ENCODE data around the gene GPR32.
"Not testable (repeated sequence)": the region's sequence is repeated elsewhere in the genome, so short reads cannot be mapped to it uniquely, and the experiment has no call there.

GPR32 gene

DNA sequence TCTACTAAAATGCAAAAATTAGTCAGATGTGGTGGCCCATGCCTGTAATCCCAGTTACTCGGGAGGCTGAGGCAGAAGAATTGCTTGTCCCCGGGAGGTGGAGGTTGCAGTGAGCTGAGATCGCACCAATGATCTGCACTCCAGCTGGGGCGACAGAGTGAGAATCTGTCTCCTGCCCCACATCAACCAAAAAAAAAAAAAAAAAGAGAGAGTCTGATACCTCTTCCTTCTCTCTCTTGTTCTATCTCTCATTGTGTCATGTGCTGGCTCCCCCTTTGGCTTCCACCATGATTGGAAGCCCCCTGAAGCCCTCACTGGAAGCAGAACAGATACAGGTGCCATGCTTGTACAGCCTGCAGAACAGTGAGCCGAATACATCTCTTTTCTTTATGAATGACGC is 26.7 kb upstream of the GPR32 start:
- DNase-seq, result no peak
- in situ Hi-C loops (cut with HindIII; ENCODE audit: low pct_ligation_motif_present, low pct_unique_long_range_greater_than_20kb, low sequenced_read_pairs), result no loop called here

DNA sequence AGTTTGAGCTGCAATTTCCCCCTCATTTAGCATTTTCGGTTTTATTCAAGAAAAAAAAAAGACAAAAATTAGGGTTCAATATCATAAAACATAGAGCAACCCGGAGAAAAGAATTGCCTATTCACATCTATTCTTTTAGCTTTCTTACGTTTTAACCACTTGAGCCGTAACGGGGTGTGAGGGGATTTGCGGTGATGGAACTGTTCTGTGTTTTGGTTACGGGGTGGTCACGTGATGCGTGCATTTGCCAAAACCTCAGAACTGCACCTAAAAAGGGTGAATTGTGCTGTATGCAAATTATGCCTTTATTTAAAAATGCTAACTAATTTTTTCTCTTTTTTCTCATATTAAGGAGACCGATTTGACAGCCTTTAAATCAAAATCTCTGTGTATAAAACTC is 25.0 kb upstream of the GPR32 start:
- no peak for DNase-seq
- in situ Hi-C loops (cut with HindIII; ENCODE audit: low pct_ligation_motif_present, low pct_unique_long_range_greater_than_20kb, low sequenced_read_pairs), result no loop called here

DNA sequence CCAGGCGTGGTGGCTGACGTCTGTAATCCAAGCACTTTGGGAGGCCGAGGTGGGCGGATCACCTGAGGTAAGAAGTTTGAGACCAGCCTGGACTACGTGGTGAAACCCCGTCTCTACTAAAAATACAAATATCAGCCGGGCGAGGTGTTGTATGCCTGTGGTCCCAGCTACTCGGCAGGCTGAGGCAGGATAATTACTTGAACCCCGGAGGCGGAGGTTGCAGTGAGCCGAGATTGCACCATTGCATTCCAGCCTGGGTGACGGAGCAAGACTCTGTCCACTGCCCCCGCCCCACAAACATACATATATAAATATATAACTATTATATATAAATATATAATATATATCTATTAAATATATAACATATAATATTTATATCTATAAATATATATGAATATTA is 23.1 kb upstream of the GPR32 start:
- in situ Hi-C loops (cut with HindIII; ENCODE audit: low pct_ligation_motif_present, low pct_unique_long_range_greater_than_20kb, low sequenced_read_pairs); DNase-seq: not testable (repeated sequence)

DNA sequence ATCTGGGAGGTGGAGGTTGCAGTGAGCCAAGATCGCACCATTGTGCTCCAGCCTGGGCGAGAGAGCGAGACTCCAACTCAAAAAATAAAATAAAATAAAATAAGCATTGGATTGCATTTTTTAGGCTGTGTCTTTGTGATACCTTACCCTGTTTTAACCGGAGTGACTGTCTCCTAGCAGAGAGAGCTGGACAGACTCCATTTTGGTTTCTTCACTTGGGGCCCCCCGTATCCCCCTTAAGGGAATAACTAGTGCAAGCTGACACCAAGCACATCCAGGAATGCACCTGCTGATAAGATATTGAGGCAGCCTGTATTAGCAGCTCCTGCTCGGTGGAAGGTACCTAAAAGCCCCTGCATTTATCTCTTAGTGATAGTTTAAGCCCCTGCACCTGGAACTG is 20.8 kb upstream of the GPR32 start:
- no peak for DNase-seq
- in situ Hi-C loops (cut with HindIII; ENCODE audit: low pct_ligation_motif_present, low pct_unique_long_range_greater_than_20kb, low sequenced_read_pairs), result no loop called here

DNA sequence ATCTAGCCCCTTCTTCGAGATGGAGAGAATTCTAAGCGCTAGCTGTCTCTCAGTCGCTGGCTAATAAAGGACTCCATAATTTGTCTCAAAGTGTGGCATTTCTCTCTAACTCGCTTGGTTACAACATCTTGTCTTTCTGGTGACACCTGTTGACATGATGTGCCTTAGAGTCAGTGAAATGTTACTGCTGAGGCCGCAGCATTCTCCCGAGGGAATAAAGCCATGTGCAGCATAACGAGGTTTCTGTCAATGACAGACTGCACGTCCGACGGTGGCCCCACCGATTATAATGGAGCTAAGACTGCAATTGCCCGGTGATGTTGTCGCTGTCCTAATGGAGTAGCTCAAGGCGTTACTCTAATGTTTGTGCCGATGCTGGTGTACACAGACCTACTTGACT is 20.3 kb upstream of the GPR32 start:
- no peak for DNase-seq
- in situ Hi-C loops (cut with HindIII; ENCODE audit: low pct_ligation_motif_present, low pct_unique_long_range_greater_than_20kb, low sequenced_read_pairs), result no loop called here

DNA sequence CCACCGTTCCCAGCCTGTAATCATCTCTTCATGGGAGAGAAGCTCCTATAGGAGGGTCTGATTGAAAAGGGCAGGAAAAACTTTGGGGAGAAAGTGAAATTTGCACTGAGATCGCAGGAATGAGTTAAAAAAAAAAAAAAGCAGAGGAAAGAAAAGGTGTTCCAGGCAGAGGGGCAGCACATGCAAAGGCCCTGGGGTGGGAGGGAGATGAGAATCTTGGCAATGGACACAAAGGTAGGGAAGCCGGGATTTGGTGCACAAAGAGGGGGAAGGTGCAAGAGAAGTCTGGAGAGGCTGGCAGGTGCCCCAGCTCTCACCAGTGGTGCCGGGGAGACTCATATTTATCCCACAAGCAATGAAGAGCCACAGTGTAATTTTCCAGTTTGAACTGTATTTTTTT is 16.4 kb upstream of the GPR32 start:
- in situ Hi-C loops (cut with HindIII; ENCODE audit: low pct_ligation_motif_present, low pct_unique_long_range_greater_than_20kb, low sequenced_read_pairs), result no loop called here
- DNase-seq, result no peak

DNA sequence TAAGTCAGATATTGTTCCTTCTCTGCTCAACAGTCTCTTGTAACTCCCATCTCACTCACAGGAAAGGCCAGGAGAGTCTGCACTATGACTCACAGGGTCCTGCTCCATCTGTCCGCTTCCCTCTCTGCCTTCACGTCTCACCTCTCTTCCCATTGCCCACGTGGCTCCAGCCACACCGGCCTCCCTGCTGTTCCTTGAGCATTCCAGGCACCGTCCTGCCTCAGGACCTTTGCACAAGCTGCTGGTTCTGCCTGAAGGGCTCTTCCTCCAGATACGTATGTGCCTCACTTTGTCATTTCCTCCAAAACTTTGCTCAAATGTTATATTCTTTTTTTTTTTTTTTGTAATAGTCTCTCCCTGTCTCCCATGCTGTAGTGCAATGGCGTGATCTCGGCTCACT is 14.0 kb upstream of the GPR32 start:
- not testable (repeated sequence) for DNase-seq

DNA sequence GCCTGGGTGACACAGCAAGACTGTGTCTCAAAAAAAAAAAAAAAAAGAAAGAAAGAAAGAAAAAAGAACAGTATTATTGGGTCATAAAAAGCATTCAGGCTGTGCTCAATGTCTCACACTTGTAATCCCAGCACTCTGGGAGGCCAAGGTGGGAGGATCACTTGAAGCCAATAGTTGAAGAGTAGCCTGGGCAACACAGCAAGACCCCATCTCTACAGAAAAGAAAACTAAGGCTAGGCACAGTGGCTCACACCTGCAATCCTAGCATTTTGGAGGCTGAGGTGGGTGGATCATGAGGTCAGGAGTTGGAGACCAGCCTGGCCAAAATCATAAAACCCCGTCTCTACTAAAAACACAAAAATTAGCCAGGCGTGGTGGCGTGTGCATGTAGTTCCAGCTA is 12.6 kb upstream of the GPR32 start:
- in situ Hi-C loops (cut with HindIII; ENCODE audit: low pct_ligation_motif_present, low pct_unique_long_range_greater_than_20kb, low sequenced_read_pairs); DNase-seq: not testable (repeated sequence)

More for the DNA sequence above, 14.0 kb upstream of the GPR32 start:
- in situ Hi-C loops (cut with HindIII; ENCODE audit: low pct_ligation_motif_present, low pct_unique_long_range_greater_than_20kb, low sequenced_read_pairs), result not testable (repeated sequence)

DNA sequence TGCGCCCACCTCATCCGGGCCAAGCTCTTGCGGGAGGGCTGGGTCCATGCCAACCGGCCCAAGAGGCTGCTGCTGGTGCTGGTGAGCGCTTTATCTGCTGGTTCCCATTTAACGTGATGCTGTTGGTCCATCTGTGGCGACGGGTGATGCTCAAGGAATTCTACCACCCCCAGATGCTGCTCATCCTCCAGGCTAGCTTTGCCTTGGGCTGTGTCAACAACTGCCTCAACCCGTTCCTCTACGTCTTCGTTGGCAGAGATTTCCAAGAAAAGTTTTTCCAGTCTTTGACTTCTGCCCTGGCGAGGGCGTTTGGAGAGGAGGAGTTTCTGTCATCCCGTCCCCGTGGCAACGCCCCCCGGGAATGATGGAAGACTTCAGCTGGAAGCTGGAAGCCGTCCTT is 11.2 kb upstream of the GPR32 start:
- in situ Hi-C loops (cut with HindIII; ENCODE audit: low pct_ligation_motif_present, low pct_unique_long_range_greater_than_20kb, low sequenced_read_pairs); DNase-seq: not testable (repeated sequence)

DNA sequence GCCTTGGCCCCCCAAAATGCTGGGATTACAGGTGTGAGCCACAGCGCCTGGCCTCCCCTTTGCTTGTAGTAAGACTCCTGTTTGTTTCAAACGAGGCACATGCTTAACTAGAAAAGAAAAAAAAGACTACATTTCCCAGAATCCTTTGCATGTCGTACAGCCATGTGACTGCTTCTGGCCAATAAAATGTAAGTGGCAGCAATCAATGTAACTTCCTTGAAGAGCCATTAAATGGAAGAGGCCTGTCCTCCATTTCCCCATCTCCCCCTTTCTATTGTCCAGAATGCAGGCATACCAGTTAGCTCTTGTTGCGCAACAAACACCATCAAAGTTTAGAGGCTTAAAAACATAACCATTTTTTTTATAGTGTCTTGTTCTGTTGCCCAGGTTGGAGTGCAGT is 10.4 kb upstream of the GPR32 start:
- in situ Hi-C loops (cut with HindIII; ENCODE audit: low pct_ligation_motif_present, low pct_unique_long_range_greater_than_20kb, low sequenced_read_pairs), result no loop called here
- DNase-seq, result peak; percentile 24

DNA sequence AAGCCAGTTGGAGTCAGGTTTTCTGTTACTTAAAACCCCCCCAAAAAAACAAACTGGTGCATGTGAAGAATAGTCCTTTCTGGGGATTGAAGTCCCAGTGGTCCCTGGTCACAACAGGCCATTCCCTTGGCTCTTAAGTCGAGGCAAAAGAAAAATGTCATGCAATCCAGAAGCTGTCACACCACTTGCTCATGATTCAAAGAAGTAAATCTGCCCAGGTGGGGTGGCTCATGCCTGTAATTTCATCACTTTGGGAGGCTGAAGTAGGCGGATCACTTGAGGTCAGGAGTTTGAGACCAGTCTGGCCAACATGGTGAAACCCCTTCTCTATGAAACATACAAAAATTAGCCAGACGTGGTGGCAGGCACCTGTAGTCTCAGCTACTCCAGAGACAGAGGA is 8.8 kb upstream of the GPR32 start:
- DNase-seq; in situ Hi-C loops (cut with HindIII; ENCODE audit: low pct_ligation_motif_present, low pct_unique_long_range_greater_than_20kb, low sequenced_read_pairs): not testable (repeated sequence)

DNA sequence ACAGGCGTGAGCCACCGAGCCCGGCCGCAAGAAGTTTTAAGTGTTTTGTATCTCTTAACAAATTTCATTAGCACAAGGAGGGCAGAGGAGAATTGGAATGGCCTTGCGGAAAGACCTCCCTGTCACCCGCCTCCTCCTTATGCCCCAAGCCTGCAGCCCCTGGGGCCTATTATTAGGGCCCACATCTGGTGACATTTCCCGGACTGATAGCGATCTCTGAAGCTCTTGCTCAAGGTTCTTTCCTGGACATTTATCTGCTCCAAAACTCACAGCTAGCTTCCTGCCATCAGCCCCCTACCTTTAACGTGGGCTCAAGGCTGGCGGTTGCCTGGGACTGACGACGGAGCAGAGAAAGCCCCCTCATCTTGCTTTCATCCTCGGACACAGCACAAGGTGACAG is 6.7 kb upstream of the GPR32 start:
- DNase-seq; in situ Hi-C loops (cut with HindIII; ENCODE audit: low pct_ligation_motif_present, low pct_unique_long_range_greater_than_20kb, low sequenced_read_pairs): not testable (repeated sequence)

DNA sequence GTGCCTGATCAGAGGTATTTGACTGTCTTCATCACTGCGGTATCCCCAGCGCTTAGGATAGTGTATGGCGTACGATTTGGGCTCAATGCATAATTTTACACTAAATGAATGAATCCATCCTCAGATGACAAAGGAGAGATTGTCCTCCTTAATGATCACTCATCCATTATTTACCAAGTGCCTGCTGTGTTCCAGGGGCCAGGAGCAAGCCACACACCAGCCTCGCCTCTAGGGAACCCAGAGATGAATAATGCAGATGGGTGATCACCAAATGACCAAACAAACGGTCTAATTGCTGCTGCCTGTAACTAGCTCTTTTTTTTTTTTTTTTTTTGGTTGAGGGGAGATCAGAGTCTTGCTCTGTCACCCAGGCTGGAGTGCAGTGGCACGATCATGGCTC is 5.9 kb upstream of the GPR32 start:
- in situ Hi-C loops (cut with HindIII; ENCODE audit: low pct_ligation_motif_present, low pct_unique_long_range_greater_than_20kb, low sequenced_read_pairs), result no loop called here

DNA sequence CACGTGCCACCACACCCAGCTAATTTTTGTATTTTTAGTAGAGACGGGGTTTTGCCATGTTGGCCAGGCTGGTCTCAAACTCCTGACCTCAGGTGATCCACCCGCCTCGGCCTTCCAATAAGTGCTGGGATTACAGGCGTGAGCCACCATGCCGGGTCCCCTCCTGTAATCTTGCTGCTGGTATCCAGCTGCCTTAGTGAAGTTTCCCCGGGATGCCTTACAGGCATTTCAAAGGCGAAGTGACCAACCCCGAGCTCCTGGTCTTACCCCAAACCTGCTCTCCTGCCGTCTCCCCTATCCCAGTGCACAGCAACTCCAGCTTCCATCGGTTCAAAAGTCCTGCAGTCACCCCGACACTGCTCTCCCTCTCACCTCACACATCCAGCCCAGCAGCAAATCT is 3.5 kb upstream of the GPR32 start:
- DNase-seq; in situ Hi-C loops (cut with HindIII; ENCODE audit: low pct_ligation_motif_present, low pct_unique_long_range_greater_than_20kb, low sequenced_read_pairs): not testable (repeated sequence)

More for the DNA sequence above, 5.9 kb upstream of the GPR32 start:
- DNase-seq, result no peak

DNA sequence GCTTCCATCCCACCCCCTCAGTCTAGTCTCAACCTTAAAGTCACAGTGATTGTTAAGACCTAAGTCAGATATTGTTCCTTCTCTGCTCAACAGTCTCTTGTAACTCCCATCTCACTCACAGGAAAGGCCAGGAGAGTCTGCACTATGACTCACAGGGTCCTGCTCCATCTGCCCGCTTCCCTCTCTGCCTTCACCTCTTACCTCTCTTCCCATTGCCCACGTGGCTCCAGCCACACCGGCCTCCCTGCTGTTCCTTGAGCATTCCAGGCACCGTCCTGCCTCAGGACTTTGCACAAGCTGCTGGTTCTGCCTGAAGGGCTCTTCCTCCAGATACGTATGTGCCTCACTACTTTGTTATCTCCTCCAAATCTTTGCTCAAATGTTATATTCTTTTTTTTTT is 3.0 kb upstream of the GPR32 start:
- in situ Hi-C loops (cut with HindIII; ENCODE audit: low pct_ligation_motif_present, low pct_unique_long_range_greater_than_20kb, low sequenced_read_pairs); DNase-seq: not testable (repeated sequence)

DNA sequence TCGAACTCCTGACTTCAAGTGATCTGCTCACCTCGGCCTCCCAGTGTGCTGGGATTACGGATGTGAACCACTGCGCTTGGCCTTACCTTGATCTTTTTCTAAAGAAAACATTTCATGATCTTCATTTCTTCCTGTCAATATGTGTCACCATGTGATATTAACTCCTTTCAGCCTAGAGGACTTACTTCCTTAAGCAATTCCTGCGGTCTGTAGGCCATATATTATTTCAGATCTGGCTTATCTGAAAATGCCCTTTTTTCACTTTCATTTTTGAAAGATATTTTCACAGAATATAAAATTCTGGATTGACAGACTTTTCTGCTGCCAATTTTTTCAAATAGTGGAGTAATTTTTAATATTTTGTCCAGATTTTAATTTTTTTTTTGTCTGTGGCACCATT is 2.0 kb upstream of the GPR32 start:
- in situ Hi-C loops (cut with HindIII; ENCODE audit: low pct_ligation_motif_present, low pct_unique_long_range_greater_than_20kb, low sequenced_read_pairs), result no loop called here
- DNase-seq, result no peak

DNA sequence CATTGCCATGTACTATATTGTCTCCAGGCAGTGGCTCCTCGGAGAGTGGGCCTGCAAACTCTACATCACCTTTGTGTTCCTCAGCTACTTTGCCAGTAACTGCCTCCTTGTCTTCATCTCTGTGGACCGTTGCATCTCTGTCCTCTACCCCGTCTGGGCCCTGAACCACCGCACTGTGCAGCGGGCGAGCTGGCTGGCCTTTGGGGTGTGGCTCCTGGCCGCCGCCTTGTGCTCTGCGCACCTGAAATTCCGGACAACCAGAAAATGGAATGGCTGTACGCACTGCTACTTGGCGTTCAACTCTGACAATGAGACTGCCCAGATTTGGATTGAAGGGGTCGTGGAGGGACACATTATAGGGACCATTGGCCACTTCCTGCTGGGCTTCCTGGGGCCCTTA is 624 bp downstream of the GPR32 start:
- no peak for DNase-seq
- in situ Hi-C loops (cut with HindIII; ENCODE audit: low pct_ligation_motif_present, low pct_unique_long_range_greater_than_20kb, low sequenced_read_pairs), result no loop called here

DNA sequence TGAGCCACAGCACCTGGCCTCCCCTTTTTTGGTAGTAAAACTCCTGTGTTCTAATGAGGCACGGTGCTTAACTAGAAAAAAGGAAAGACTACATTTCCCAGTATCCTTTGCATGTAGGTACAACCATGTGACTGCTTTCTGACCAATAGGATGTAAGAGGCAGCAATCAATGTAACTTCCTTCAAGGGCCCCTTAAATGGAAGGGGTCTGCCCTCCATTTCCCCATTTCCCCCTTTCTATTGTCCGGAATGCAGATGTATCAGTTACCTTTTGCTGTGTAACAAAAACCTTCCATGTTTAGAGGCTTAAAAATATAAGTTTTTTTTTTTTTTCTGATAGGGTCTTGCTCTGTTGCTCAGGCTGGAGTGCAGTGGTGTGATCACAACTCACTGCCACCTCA is 2.2 kb downstream of the GPR32 start:
- DNase-seq, result no peak
- in situ Hi-C loops (cut with HindIII; ENCODE audit: low pct_ligation_motif_present, low pct_unique_long_range_greater_than_20kb, low sequenced_read_pairs), result no loop called here

DNA sequence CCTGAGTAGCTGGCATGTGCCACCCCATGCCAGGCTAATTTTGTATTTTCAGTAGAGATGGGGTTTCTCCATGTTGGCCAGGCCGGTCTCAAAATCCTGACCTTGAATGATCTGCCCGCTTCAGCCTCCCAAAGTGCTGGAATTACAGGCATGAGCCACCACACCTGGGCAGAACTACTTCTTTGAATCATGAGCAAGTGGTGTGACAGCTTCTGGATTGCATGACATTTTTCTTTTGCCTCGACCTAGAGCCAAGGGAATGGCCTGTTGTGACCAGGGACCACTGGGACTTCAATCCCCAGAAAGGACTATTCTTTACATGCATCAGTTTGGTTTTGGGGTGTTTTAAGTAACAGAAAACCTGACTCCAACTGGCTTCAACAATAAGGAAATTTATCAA is 2.6 kb downstream of the GPR32 start:
- DNase-seq; in situ Hi-C loops (cut with HindIII; ENCODE audit: low pct_ligation_motif_present, low pct_unique_long_range_greater_than_20kb, low sequenced_read_pairs): not testable (repeated sequence)

DNA sequence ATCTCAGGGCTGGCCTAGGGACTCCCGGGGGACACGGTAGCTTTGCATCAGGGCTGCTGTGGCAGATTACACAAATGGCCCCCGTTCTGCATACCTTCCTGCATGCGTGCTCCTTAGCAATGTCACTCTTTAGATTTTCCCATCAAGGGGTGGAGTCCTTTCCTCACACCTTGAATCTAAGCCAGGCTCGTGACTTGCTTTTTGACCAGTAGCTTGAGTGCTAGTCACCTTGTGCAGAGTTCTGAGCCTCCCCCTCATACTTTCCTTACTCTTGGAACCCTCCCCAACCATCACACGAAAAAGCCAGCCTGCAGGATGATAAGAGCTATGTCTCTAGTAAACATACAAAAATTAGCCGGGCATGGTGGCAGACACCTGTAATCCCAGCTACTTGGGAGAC is 3.2 kb downstream of the GPR32 start:
- in situ Hi-C loops (cut with HindIII; ENCODE audit: low pct_ligation_motif_present, low pct_unique_long_range_greater_than_20kb, low sequenced_read_pairs); DNase-seq: not testable (repeated sequence)

DNA sequence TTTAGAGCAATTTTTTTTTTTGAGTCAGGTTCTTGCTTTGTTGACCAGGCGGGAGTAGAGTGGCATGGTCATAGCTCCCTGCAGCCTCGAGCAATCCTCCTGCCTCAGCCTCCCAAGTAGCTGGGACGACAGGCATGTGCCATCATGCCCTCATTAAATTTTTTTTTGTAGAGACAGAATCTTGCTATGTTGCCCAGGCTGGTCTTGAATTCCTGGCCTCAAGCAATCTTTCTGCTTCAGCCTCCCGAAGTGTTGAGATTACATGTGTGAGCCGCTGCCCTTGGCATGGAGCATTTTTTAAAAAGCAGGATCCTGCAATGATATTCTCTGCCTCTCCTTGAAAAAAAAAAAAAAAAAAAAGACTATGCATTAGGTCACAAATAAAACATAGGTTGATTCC is 5.9 kb downstream of the GPR32 start:
- in situ Hi-C loops (cut with HindIII; ENCODE audit: low pct_ligation_motif_present, low pct_unique_long_range_greater_than_20kb, low sequenced_read_pairs), result no loop called here
- no peak for DNase-seq

All from ACHN (cell line).